Keratinocyte (primary cell): Measurements from ENCODE around the gene SH2B3. TPM values are rescaled to one million over a fixed set of nuclear protein-coding genes. Genes with fewer than 3 reads are reported as not detected.

ENCODE experiments used
- DNase-seq: peaks from one replicate; pipeline ENCODE4 v3.0.0-alpha.2; 2011; ENCODE audit warnings: low read depth, missing footprints, low spot score
- FAIRE-seq: peaks from 2 replicates; lab custom pipeline; 2011; peaks lifted over from hg19 to GRCh38; lab: Jason Lieb, UNC
- H2AFZ ChIP-seq: 2 replicates; pipeline ENCODE4 v1.6.0; 2012; ENCODE audit warnings: low read length, control low read depth, inconsistent platforms; ENCODE audit not compliant: control insufficient read depth
- H3K27ac ChIP-seq: 2 replicates; pipeline ENCODE4 v1.5.1; 2011; ENCODE audit warnings: low read length; ENCODE audit not compliant: control insufficient read depth, insufficient read depth
- H3K27me3 ChIP-seq: 3 replicates; pipeline ENCODE4 v1.6.0; 2011; ENCODE audit warnings: low read length; ENCODE audit not compliant: control insufficient read depth, insufficient read depth; ENCODE audit errors: extremely low read depth
- H3K36me3 ChIP-seq, 2 experiments: 2 replicates in 1 of 2; 3 replicates in 1 of 2; pipeline ENCODE4 v1.5.1; 2011; ENCODE audit warnings: low read length in 2 of 2, mild to moderate bottlenecking in 1 of 2; ENCODE audit not compliant: control insufficient read depth in 2 of 2, insufficient read depth in 2 of 2; ENCODE audit errors: extremely low read depth in 1 of 2
- H3K4me1 ChIP-seq: 3 replicates; pipeline ENCODE4 v1.5.1; 2011; ENCODE audit warnings: low read length; ENCODE audit not compliant: control insufficient read depth, insufficient read depth; ENCODE audit errors: extremely low read depth
- H3K4me2 ChIP-seq: 3 replicates; pipeline ENCODE4 v1.6.0; 2011; ENCODE audit warnings: low read depth, low read length; ENCODE audit not compliant: control insufficient read depth, insufficient read depth; ENCODE audit errors: extremely low read depth
- H3K4me3 ChIP-seq, 3 experiments: fragments of 200-600 bp in 1 of 3; sonication (generic) in 1 of 3; 2 replicates in 2 of 3; 3 replicates in 1 of 3; pipeline ENCODE4 v1.5.1; 2011 to 2016; ENCODE audit warnings: low read length in 3 of 3, mild to moderate bottlenecking in 3 of 3, control low read depth in 2 of 3, inconsistent platforms in 1 of 3, low read depth in 1 of 3, mixed read lengths in 1 of 3, mixed run types in 1 of 3, moderate library complexity in 1 of 3; ENCODE audit not compliant: control insufficient read depth in 2 of 3, insufficient read depth in 2 of 3; ENCODE audit errors: extremely low read depth in 1 of 3
- H3K79me2 ChIP-seq: 2 replicates; pipeline ENCODE4 v1.6.0; 2012; ENCODE audit warnings: low read length; ENCODE audit not compliant: control insufficient read depth, insufficient read depth
- H3K9ac ChIP-seq: 3 replicates; pipeline ENCODE4 v1.6.0; 2011; ENCODE audit warnings: low read length; ENCODE audit not compliant: control insufficient read depth, insufficient read depth; ENCODE audit errors: extremely low read depth
- H3K9me1 ChIP-seq: 3 replicates; pipeline ENCODE4 v1.6.0; 2011; ENCODE audit warnings: low read length; ENCODE audit not compliant: control insufficient read depth, insufficient read depth; ENCODE audit errors: extremely low read depth
- H3K9me3 ChIP-seq: 2 replicates; pipeline ENCODE4 v1.5.1; 2012; ENCODE audit warnings: low read depth, low read length; ENCODE audit not compliant: control insufficient read depth
- H4K20me1 ChIP-seq: 3 replicates; pipeline ENCODE4 v1.6.0; 2011; ENCODE audit warnings: low read length; ENCODE audit not compliant: control insufficient read depth, insufficient read depth; ENCODE audit errors: extremely low read depth
- EZH2 ChIP-seq: IDR thresholded peaks from one replicate; pipeline ENCODE4 v1.6.1; 2012; ENCODE audit warnings: inconsistent platforms, mild to moderate bottlenecking, low read length, moderate library complexity
- dilution Hi-C: fragments of 300-500 bp; cut with MboI; formaldehyde crosslinking; loops from one replicate; pipeline ENCODE4 v1.7.0; 2020; ENCODE audit warnings: low sequenced_read_pairs; ENCODE audit not compliant: extremely low pct_ligation_motif_present
- polyA plus RNA-seq, 5 experiments: library from polyadenylated mRNA; depleted of rRNA in 3 of 5; stranded (reverse) in 3 of 5; stranded (forward) in 1 of 5; unstranded in 1 of 5; fragments of >200 nt; gene quantifications; 1 replicate in 1 of 5; 2 replicates in 3 of 5; 3 replicates in 1 of 5; pipeline versions ENCODE4 v1.2.1 to v1.2.3, GENCODE V29; 2011 to 2012; ENCODE audit warnings: missing spikeins in 2 of 5, low read depth in 1 of 5, low replicate concordance in 1 of 5
- TF ChIP-seq, protein P1 (sequence below), 3 experiments: IDR thresholded peaks in 1 of 3; conservative IDR thresholded peaks in 1 of 3; optimal IDR thresholded peaks in 1 of 3; 2 replicates in 2 of 3; 3 replicates in 1 of 3; pipeline versions ENCODE3 to v1.5.1; 2011; ENCODE audit warnings: low read length in 3 of 3, mild to moderate bottlenecking in 3 of 3, moderate library complexity in 2 of 3, control low read depth in 1 of 3, inconsistent platforms in 1 of 3; ENCODE audit not compliant: insufficient read depth in 2 of 3; ENCODE audit errors: extremely low read depth in 1 of 3

The SH2B3 gene
- polyA plus RNA-seq, 1 donor (not counting 4 experiments of a cell fraction or from before 2014, with no cell fraction given) = 7.7 TPM

DNA sequence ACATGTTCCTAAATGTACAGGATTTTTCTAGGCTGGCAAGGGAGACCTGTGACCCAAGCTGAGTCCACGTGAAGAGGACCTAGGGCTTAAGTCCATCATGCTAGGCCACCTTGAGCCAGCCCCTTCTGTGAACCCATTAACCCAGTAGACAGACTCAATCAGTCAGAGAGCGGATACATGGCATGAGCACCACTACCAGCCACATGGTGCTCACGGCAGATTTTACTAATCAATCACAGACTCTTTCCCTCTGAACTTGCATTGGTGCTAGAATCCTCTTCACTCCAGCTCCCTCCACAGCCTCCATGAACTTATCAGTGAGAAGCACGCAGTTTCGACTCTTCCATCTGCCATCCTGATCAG is 45.8 kb upstream of the SH2B3 start:
- DNase-seq = no peak
- Histone ChIP-seq H3K36me3 (peaks cover 1 to 2% of the 10 kb centered on the region in 2 experiments), H3K27ac (no peak overlapping the region), H3K9ac (no peak overlapping the region), H3K27me3 (no peaks in the 10 kb centered on the region), H3K4me3 (no peak overlapping the region), H3K79me2 (no peaks in the 10 kb centered on the region), H3K4me2 (no peak overlapping the region), H2AFZ (no peak overlapping the region), H3K9me3 (no peaks in the 10 kb centered on the region), H4K20me1 (no peaks in the 10 kb centered on the region), H3K4me1 (no peaks in the 10 kb centered on the region), H3K9me1 (no peaks in the 10 kb centered on the region)
- no peak for FAIRE-seq
- no peak for TF ChIP-seq EZH2
- TF ChIP-seq, protein P1, sequence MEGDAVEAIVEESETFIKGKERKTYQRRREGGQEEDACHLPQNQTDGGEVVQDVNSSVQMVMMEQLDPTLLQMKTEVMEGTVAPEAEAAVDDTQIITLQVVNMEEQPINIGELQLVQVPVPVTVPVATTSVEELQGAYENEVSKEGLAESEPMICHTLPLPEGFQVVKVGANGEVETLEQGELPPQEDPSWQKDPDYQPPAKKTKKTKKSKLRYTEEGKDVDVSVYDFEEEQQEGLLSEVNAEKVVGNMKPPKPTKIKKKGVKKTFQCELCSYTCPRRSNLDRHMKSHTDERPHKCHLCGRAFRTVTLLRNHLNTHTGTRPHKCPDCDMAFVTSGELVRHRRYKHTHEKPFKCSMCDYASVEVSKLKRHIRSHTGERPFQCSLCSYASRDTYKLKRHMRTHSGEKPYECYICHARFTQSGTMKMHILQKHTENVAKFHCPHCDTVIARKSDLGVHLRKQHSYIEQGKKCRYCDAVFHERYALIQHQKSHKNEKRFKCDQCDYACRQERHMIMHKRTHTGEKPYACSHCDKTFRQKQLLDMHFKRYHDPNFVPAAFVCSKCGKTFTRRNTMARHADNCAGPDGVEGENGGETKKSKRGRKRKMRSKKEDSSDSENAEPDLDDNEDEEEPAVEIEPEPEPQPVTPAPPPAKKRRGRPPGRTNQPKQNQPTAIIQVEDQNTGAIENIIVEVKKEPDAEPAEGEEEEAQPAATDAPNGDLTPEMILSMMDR (optimal IDR thresholded peaks at IDR 0.05 in 1 of 3, IDR thresholded peaks at IDR 0.05 in 1 of 3, conservative IDR thresholded peaks at IDR 0.05 in 1 of 3; ENCODE audit: extremely low read depth in 1 of 3, insufficient read depth in 2 of 3, low read length in 3 of 3) = no peak
- dilution Hi-C loops = no loop called here

DNA sequence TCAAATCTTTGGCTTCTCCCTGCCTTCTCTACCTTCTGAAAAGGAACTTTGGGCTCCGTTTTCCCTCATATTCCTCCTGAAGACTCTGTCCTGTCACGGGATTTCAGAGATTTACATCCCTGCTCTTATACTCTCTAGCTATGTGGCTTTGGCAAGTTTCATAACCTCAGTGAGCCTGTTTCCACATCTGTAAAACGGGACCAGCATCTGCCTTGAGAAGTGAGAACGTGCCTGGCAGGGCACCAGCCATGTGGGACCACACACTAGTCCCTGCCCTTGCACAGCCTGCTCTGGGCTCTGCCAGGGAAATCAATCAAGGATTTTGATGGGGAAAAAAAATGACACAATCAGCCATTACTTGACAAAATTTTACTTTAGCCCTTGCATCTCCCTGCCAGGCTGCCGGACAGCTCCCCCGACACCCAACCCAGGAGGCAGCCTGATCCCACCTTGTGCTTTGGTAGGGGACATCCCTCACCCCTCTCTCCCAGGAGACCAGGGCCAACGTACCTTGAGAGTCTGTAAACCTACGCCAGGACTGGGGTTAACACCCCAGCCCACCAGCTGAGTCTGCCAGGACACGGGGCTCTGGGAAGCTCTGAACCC is 45.3 kb upstream of the SH2B3 start:
- Histone ChIP-seq H3K4me3 (no peak overlapping the region), H3K9ac (no peak overlapping the region), H4K20me1 (no peaks in the 10 kb centered on the region), H3K27ac (no peak overlapping the region), H3K9me3 (no peaks in the 10 kb centered on the region), H3K4me2 (no peak overlapping the region), H3K4me1 (no peaks in the 10 kb centered on the region), H3K79me2 (no peaks in the 10 kb centered on the region), H3K36me3 (peaks cover 1 to 2% of the 10 kb centered on the region in 2 experiments), H3K9me1 (no peaks in the 10 kb centered on the region), H2AFZ (no peak overlapping the region), H3K27me3 (no peaks in the 10 kb centered on the region)
- FAIRE-seq (no peak), DNase-seq (no peak)
- dilution Hi-C loops = no loop called here
- TF ChIP-seq, protein P1 (optimal IDR thresholded peaks at IDR 0.05 in 1 of 3, IDR thresholded peaks at IDR 0.05 in 1 of 3, conservative IDR thresholded peaks at IDR 0.05 in 1 of 3; ENCODE audit: extremely low read depth in 1 of 3, insufficient read depth in 2 of 3, low read length in 3 of 3) = no peak
- no peak for TF ChIP-seq EZH2
